ENCODE data around the gene LSS. TPM values are rescaled to one million over a fixed set of nuclear protein-coding genes. Genes with fewer than 3 reads are reported as not detected.

Gene LSS
- total RNA-seq, 1 experiment from 2014 or later: 121 TPM

DNA sequence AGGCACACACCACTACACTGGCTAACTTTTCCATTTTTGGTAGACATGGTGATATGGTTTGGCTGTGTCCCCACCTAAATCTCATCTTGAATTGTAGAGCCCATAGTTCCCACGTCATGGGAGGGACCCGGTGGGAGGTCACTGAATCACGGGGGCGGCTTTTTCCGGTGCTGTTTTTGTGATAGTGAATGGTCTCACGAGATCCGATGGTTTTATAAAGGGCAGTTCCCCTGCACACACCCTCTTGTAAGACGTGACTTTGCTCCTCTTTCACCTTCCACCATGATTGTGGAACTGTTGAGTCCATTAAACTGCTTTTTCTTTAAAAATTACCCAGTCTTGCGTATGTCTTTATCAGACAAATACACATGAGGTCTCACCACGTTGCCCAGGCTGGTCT lies 71.9 kb downstream of the LSS start:
- intact Hi-C loops (cut with micrococcal nuclease; ENCODE audit: unreplicated experiment): no loop called here
- no peak for DNase-seq
- Mint-ChIP-seq H3K27me3 (ENCODE audit: insufficient read depth, unreplicated experiment) (no peaks in the 10 kb centered on the region), H3K27ac (ENCODE audit: unreplicated experiment) (no peak overlapping the region), H3K9me3 (ENCODE audit: unreplicated experiment) (no peaks in the 10 kb centered on the region), H3K4me3 (ENCODE audit: unreplicated experiment) (no peak overlapping the region), H3K36me3 (ENCODE audit: insufficient read depth, unreplicated experiment) (peaks cover 22% of the 10 kb centered on the region), H3K4me1 (ENCODE audit: low read depth, unreplicated experiment) (peaks cover 7% of the 10 kb centered on the region)
- Histone ChIP-seq H3K4me1 (no peaks in the 10 kb centered on the region), H3K27me3 (replicated peaks; ENCODE audit: control insufficient read depth, insufficient read depth, low read length) (no peaks in the 10 kb centered on the region), H3K4me3 (ENCODE audit: low read depth, low read length) (no peak overlapping the region), H3K36me3 (ENCODE audit: control insufficient read depth, insufficient read depth, low read length) (no peaks in the 10 kb centered on the region), H3K9me3 (peaks cover 6% of the 10 kb centered on the region; the same call in 1 of the 2 replicates)
- CTCF ChIA-PET: no interaction called here
- TF ChIP-seq, protein P1, sequence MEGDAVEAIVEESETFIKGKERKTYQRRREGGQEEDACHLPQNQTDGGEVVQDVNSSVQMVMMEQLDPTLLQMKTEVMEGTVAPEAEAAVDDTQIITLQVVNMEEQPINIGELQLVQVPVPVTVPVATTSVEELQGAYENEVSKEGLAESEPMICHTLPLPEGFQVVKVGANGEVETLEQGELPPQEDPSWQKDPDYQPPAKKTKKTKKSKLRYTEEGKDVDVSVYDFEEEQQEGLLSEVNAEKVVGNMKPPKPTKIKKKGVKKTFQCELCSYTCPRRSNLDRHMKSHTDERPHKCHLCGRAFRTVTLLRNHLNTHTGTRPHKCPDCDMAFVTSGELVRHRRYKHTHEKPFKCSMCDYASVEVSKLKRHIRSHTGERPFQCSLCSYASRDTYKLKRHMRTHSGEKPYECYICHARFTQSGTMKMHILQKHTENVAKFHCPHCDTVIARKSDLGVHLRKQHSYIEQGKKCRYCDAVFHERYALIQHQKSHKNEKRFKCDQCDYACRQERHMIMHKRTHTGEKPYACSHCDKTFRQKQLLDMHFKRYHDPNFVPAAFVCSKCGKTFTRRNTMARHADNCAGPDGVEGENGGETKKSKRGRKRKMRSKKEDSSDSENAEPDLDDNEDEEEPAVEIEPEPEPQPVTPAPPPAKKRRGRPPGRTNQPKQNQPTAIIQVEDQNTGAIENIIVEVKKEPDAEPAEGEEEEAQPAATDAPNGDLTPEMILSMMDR (IDR thresholded peaks at IDR 0.05; ENCODE audit: insufficient read depth in 1 of 2, low read depth in 1 of 2, low read length in 1 of 2, severe bottlenecking in 1 of 2, unreplicated experiment in 1 of 2): no peak
- POLR2A ChIA-PET: no interaction called here
- no TSS peak for BruUV-seq (replicated peaks)

DNA sequence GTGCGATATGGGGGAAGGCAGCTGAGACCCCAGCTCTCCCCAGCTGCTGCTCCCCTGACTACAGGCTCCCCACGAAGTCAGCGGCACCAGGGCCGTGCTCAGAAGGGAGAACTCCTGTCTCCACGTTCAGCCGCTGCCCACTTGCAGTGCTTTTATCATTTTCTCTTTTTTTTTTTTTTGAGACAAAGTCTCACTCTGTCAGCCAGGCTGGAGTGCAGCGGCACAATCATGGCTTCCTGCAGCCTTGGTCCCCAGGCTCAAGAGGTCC lies 72.3 kb downstream of the LSS start:
- POLR2A ChIA-PET: no interaction called here
- DNase-seq: no peak
- Histone ChIP-seq H3K27me3 (replicated peaks; ENCODE audit: control insufficient read depth, insufficient read depth, low read length) (no peaks in the 10 kb centered on the region), H3K9me3 (peaks cover 4% of the 10 kb centered on the region; the same call in 1 of the 2 replicates), H3K36me3 (ENCODE audit: control insufficient read depth, insufficient read depth, low read length) (no peaks in the 10 kb centered on the region), H3K4me1 (no peaks in the 10 kb centered on the region), H3K4me3 (ENCODE audit: low read depth, low read length) (no peak overlapping the region)
- H3K9me3 Mint-ChIP-seq (ENCODE audit: unreplicated experiment): no peaks in the 10 kb centered on the region
- H3K4me1 Mint-ChIP-seq (ENCODE audit: low read depth, unreplicated experiment): peaks cover 7% of the 10 kb centered on the region
- CTCF ChIA-PET: no interaction called here
- H3K36me3 Mint-ChIP-seq (ENCODE audit: insufficient read depth, unreplicated experiment): peaks cover 18% of the 10 kb centered on the region
- no peak overlapping the region for H3K27ac Mint-ChIP-seq (ENCODE audit: unreplicated experiment)
- H3K27me3 Mint-ChIP-seq (ENCODE audit: insufficient read depth, unreplicated experiment): no peaks in the 10 kb centered on the region
- intact Hi-C loops (cut with micrococcal nuclease; ENCODE audit: unreplicated experiment): no loop called here
- no TSS peak for BruUV-seq (replicated peaks)
- no peak overlapping the region for H3K4me3 Mint-ChIP-seq (ENCODE audit: unreplicated experiment)
- TF ChIP-seq, protein P1 (IDR thresholded peaks at IDR 0.05; ENCODE audit: insufficient read depth in 1 of 2, low read depth in 1 of 2, low read length in 1 of 2, severe bottlenecking in 1 of 2, unreplicated experiment in 1 of 2): no peak

DNA sequence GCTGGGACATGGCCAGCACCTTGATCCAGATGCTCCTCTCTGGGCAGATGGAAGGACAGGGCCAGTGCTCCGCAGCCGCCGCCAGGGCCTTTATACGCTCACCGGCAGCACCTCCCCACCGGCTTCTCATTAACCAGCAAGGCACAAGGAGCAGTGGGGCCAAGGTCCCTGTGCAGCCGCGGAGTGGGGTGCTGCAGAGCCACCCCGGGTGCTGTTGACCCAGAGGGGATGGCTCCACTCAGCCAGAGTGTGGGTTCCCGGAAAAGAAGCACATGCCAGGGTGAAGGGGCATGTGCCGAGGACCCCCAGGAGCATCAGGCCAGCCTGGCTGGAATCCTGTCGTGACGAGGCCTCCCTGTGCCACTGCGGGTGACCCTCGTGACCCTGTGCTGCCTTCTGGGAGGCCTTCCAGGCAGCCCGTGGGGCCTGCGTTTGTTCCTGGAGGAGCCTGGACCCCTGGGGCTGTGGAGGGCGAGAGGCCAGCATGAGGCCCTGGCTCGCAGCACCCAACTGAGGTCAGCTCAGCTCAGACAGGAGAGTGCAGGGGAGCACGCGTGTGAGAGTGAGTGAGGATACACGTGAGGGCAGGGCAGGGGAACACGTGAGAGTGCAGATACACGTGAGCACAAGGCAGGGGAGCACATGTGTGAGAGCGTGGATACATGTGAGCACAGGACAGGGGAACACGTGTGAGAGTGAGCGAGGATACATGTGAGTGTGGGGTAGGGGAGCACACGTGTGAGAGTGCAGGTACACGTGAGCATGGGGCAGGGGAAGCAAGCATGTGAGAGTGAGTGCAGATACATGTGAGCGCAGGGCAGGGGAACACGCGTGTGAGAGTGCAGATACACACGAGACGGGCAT lies 72.8 kb downstream of the LSS start, which contains the start of gene FTCD:
Gene FTCD (minus strand): TSS at position 66 of the 864 bp plus-strand sequence. CDS start 56 bp downstream, at position 10.
- BruUV-seq (replicated peaks): no TSS peak
- TF ChIP-seq, protein P1 (IDR thresholded peaks at IDR 0.05; ENCODE audit: insufficient read depth in 1 of 2, low read depth in 1 of 2, low read length in 1 of 2, severe bottlenecking in 1 of 2, unreplicated experiment in 1 of 2): no peak
- CTCF ChIA-PET: no interaction called here
- Mint-ChIP-seq H3K27me3 (ENCODE audit: insufficient read depth, unreplicated experiment) (no peaks in the 10 kb centered on the region), H3K4me3 (ENCODE audit: unreplicated experiment) (no peak within 1 kb of the TSS), H3K9me3 (ENCODE audit: unreplicated experiment) (no peaks in the 10 kb centered on the region), H3K27ac (ENCODE audit: unreplicated experiment) (no peak within 1 kb of the TSS), H3K4me1 (ENCODE audit: low read depth, unreplicated experiment) (peaks cover 7% of the 10 kb centered on the region), H3K36me3 (ENCODE audit: insufficient read depth, unreplicated experiment) (peaks cover 16% of the 10 kb centered on the region)
- no peaks in the 10 kb centered on the region for H3K27me3 ChIP-seq (replicated peaks; ENCODE audit: control insufficient read depth, insufficient read depth, low read length)
- H3K4me3 ChIP-seq (ENCODE audit: low read depth, low read length): peak within 1 kb of the TSS; percentile 20; the same call in 1 of the 2 replicates
- peak in 1 of 2 experiments; percentile 67 for DNase-seq
- intact Hi-C loops (cut with micrococcal nuclease; ENCODE audit: unreplicated experiment): no loop called here
- H3K9me3 ChIP-seq: no peaks in the 10 kb centered on the region
- no peaks in the 10 kb centered on the region for H3K4me1 ChIP-seq
- POLR2A ChIA-PET: no interaction called here
- no peaks in the 10 kb centered on the region for H3K36me3 ChIP-seq (ENCODE audit: control insufficient read depth, insufficient read depth, low read length)
